ENCODE measurements around the gene SLC22A7.

- TF ChIP-seq CTCF (conservative IDR thresholded peaks at IDR 0.05; ENCODE audit: low read depth, low read length) (no peak), EZH2phosphoT487 (IDR thresholded peaks at IDR 0.05; ENCODE audit: borderline replicate concordance, low read length) (no peak)
Measured at GRCh38 chr6:43295456-43295855, 2.6 kb upstream of the SLC22A7 start.
